ENCODE results near the gene SETD5.
"Not testable (repeated sequence)": the region's sequence is repeated elsewhere in the genome, so short reads cannot be mapped to it uniquely, and the experiment has no call there.

Gene SETD5

GRCh38 chr3:9467451-9467850, 70.0 kb downstream of the SETD5 start:
- DNase-seq (ENCODE audit: low read depth in 3 of 3): no peak

- peak in 1 of 3 experiments; percentile 5 for DNase-seq (ENCODE audit: low read depth in 3 of 3)
Observed at GRCh38 chr3:9468460-9468859, 71.0 kb downstream of the SETD5 start.

- no peak for DNase-seq (ENCODE audit: low read depth in 3 of 3)
Observed at GRCh38 chr3:9469986-9470385, 72.6 kb downstream of the SETD5 start.

- no peak for DNase-seq (ENCODE audit: low read depth in 3 of 3)
Observed at GRCh38 chr3:9473496-9474065, 76.2 kb downstream of the SETD5 start.

GRCh38 chr3:9474482-9474881, 77.1 kb downstream of the SETD5 start:
- no peak for DNase-seq (ENCODE audit: low read depth in 3 of 3)

GRCh38 chr3:9476935-9477334, 79.5 kb downstream of the SETD5 start:
- no peak for DNase-seq (ENCODE audit: low read depth in 3 of 3)

- no peak for DNase-seq (ENCODE audit: low read depth in 3 of 3)
Observed at GRCh38 chr3:9480265-9480664, 82.8 kb downstream of the SETD5 start.

GRCh38 chr3:9485248-9485647, 87.8 kb downstream of the SETD5 start:
- DNase-seq (ENCODE audit: low read depth in 3 of 3): no peak

GRCh38 chr3:9491506-9491905, 94.1 kb downstream of the SETD5 start:
- DNase-seq (ENCODE audit: low read depth in 3 of 3): no peak

- DNase-seq (ENCODE audit: low read depth in 3 of 3): not testable (repeated sequence)
Observed at GRCh38 chr3:9494036-9494435, 96.6 kb downstream of the SETD5 start.

GRCh38 chr3:9496893-9497292, 99.5 kb downstream of the SETD5 start:
- no peak for DNase-seq (ENCODE audit: low read depth in 3 of 3)

- no peak for DNase-seq (ENCODE audit: low read depth in 3 of 3)
Observed at GRCh38 chr3:9497821-9498565, 100.6 kb downstream of the SETD5 start.

GRCh38 chr3:9498781-9499180, 101.4 kb downstream of the SETD5 start:
- DNase-seq (ENCODE audit: low read depth in 3 of 3): no peak

GRCh38 chr3:9499455-9500107, 102.2 kb downstream of the SETD5 start:
- DNase-seq (ENCODE audit: low read depth in 3 of 3): no peak

- peak; percentile 34 to 70 (median 51) for DNase-seq (ENCODE audit: low read depth in 3 of 3)
Observed at GRCh38 chr3:9500108-9501050, 103.0 kb downstream of the SETD5 start.

- DNase-seq (ENCODE audit: low read depth in 3 of 3): no peak
Observed at GRCh38 chr3:9501226-9501625, 103.8 kb downstream of the SETD5 start.

- DNase-seq (ENCODE audit: low read depth in 3 of 3): peak; percentile 53 to 74 (median 55)
Observed at GRCh38 chr3:9503283-9503682, 105.9 kb downstream of the SETD5 start.

- DNase-seq (ENCODE audit: low read depth in 3 of 3): no peak
Observed at GRCh38 chr3:9507586-9508578, 110.5 kb downstream of the SETD5 start.

GRCh38 chr3:9508781-9509180, 111.4 kb downstream of the SETD5 start:
- DNase-seq (ENCODE audit: low read depth in 3 of 3): no peak

- no peak for DNase-seq (ENCODE audit: low read depth in 3 of 3)
Observed at GRCh38 chr3:9512456-9513045, 115.1 kb downstream of the SETD5 start.
